ENCODE data around the gene VTI1A.

VTI1A gene

DNA sequence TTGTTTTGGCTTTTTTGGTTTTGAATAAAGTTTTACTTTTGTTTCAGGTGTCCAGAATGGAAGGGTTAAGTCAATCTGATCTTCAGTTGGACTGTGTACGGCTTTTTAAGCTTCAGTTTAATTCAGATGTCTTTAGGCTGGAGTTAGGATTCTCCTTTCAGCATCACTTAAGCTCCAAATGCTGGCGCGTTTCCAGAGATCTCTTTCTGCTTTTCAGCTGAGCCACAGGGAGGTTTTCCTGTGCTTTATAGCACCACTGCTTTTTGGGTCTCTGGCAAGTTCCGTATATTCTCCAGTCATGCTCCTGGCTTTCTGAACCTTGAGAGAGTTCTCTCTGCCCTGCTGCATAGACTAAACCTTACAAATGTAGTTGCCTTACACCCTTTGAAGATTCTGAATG, 60.0 kb downstream of the VTI1A start:
- peak; percentile 16 for DNase-seq (ENCODE audit: low read depth, low spot score)

- DNase-seq (ENCODE audit: low read depth, low spot score): peak; percentile 6
These were observed 61.0 kb downstream of the VTI1A start for GRCh38 chr10:112507988-112508387.

DNA sequence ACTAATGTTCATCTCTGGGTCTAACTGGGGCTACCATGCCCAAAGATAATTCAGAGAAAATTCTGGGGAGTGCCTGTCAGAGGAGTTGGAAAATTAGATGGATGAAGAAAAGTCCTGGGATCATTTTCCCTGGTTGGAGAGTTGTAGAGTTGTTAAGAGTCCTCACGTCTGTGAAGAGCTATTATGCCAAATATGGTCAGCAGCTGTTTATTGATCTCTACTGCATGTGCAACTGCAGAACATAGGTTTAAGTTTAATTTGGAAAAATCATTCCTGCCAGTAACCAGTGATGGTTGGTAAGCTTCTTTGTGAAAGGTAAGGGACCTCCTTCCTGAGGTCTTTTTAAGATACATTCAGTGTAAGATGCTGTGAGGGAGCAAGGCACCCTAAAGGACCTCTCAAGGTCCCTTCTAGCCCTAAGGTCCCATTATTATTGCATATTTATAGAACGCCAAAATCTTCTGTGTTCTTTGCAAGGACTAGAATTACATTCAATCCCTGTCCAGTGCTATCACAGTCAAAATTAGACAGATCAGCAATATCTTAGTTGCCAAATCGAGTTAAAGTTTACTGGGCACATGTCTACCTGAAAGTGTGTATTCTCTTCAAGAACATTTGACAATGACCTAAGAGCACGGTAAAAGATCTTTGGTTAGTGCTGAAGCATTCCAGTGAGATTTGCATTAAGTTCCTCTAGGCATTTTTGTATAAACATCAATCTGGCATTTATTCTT, 62.7 kb downstream of the VTI1A start:
- no peak for DNase-seq (ENCODE audit: low read depth, low spot score)

DNA sequence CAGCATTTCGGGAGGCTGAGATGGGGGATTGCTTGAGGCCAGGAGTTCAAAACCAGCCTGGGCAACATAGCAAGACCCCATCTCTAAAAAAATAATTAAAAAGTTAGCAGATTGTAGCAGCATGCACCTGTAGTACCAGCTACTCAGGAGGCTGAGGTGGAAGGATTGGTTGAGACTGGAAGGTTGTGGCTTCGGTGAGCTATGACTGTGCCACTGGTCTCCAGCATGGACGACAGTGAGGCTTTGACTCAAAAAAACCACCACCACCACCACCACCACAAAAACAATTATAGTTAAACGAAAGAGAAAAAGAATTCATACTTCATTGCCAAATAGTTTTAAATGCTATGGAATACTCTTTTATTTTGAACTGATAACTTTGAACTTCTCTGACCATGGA, 63.4 kb downstream of the VTI1A start:
- DNase-seq (ENCODE audit: low read depth, low spot score): no peak

GRCh38 chr10:112512294-112512693, 65.3 kb downstream of the VTI1A start:
- no peak for DNase-seq (ENCODE audit: low read depth, low spot score)

DNA sequence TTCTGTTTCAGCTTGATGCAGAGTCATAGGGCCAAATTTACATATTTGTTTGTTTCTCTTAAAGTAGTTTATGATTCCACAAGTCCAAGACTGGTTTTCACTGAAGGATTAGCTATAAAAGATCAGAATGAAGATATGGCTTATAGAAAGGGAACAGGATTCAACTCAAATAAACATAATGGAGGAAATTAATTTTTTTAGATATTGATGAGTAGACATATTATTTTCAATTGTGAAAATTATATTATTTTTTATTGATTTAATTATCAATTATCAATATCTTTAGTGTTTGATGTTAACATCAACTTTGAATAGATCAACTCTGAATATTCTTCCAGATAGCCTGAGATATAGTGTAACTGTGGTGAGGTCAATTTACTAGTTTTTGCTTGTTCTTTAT, 68.1 kb downstream of the VTI1A start:
- DNase-seq (ENCODE audit: low read depth, low spot score): no peak

GRCh38 chr10:112515852-112516251, 68.8 kb downstream of the VTI1A start:
- no peak for DNase-seq (ENCODE audit: low read depth, low spot score)

GRCh38 chr10:112517451-112517862, 70.4 kb downstream of the VTI1A start:
- peak; percentile 16 for DNase-seq (ENCODE audit: low read depth, low spot score)

- no peak for DNase-seq (ENCODE audit: low read depth, low spot score)
These were observed 72.2 kb downstream of the VTI1A start for GRCh38 chr10:112519133-112519761.

- DNase-seq (ENCODE audit: low read depth, low spot score): no peak
These were observed 73.9 kb downstream of the VTI1A start for GRCh38 chr10:112520914-112521313.

GRCh38 chr10:112524641-112525040, 77.6 kb downstream of the VTI1A start:
- DNase-seq (ENCODE audit: low read depth, low spot score): peak; percentile 10

GRCh38 chr10:112525200-112525599, 78.2 kb downstream of the VTI1A start:
- peak; percentile 10 for DNase-seq (ENCODE audit: low read depth, low spot score)

DNA sequence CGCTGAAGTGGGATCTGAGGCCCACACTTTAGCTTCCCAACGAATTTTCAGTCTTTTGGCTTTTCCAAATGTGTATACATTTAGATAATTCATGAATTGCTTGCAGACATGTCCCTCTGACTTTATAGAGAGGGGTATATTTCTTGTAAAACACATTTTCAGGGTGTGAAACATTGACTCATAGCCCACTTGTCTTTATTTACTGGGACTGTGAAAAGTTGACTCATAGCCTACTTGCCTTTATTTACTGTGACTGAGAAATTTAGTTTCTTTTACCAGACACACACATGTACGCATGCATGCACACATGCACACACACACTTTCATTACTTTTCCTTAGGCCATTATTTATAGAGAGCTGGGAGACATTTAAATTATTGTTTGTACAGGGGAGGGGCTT, 79.1 kb downstream of the VTI1A start:
- peak; percentile 49 for DNase-seq (ENCODE audit: low read depth, low spot score)

- DNase-seq (ENCODE audit: low read depth, low spot score): peak; percentile 41
These were observed 79.9 kb downstream of the VTI1A start for GRCh38 chr10:112526906-112527305.

GRCh38 chr10:112528235-112528634, 81.2 kb downstream of the VTI1A start:
- DNase-seq (ENCODE audit: low read depth, low spot score): no peak

DNA sequence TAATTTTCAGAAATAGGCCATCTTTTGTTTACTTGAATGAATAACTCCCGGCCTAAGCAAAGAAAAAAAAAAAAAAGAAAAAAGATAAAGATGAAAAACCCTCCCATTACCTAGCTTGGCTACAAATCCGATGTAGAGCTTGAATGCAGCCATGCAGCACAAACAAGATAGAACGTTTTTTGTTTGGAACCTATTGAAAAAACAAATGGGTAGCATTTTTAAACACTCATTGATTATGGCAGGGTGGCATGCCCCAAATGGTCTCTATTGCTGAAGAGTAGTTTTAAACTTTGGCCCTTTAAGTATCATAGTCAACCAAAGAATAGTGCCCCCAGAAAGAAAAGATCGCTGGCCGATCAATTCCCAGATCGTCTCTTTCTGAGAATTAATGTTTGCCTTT, 84.4 kb downstream of the VTI1A start:
- DNase-seq (ENCODE audit: low read depth, low spot score): no peak

GRCh38 chr10:112532189-112532588, 85.2 kb downstream of the VTI1A start:
- DNase-seq (ENCODE audit: low read depth, low spot score): peak; percentile 16

DNA sequence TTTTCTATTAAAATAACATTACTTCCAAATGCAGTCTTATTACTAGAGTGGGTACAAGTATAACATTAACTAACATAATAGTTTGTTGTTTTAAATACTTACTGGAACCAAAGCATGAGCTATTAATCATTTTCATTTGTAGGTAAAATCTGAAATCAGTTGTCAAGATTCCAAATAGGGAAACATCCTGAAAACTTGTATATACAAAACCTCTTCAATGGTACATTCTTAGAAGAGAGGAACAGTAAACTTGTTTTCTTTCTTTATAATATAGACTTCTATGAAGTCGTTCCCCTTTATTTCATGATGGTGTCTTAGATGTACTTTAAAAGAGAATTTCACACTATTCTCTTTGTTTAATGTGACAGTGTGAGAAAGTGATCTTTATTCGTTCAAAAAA, 85.9 kb downstream of the VTI1A start:
- no peak for DNase-seq (ENCODE audit: low read depth, low spot score)

DNA sequence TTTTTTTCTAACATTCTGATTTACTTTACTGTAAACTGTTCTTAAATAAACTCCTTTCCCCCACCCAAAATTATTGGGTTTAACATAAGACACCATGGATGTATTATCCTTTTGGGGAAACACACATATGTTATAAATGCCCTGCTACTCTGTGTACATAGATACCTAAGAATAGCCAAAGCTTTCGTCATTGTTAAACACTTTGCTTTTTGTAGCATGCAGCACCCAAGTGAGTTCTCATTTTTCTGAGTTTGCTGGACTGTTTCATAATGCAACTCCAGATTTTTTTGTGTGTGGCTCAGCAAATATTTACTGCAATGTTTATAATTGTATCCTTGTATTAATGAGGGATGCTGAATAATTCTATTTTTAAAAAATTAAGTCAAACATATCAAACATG, 86.9 kb downstream of the VTI1A start:
- no peak for DNase-seq (ENCODE audit: low read depth, low spot score)

DNA sequence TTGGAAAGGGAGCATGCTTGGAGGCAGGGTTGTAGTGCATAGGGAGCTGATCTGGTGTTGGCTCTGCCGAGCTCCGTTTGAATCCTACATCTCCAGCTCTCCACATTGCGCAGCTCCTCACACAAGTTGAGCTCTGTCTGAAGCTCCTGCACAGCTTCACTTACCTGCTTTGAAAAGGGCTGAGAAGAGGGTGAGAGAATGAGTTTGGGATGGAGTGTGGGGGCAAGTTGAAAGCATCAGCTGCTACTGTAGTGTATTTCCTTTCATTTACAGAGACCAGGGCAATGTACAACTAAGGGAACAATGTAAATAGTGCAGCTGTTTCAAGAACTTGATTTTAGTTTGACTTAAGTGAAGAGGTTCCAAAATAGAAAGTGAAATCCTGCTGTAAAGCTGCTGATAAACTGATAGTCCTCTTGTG, 88.5 kb downstream of the VTI1A start:
- no peak for DNase-seq (ENCODE audit: low read depth, low spot score)

GRCh38 chr10:112536663-112537062, 89.6 kb downstream of the VTI1A start:
- DNase-seq (ENCODE audit: low read depth, low spot score): no peak

GRCh38 chr10:112538168-112538567, 91.2 kb downstream of the VTI1A start:
- no peak for DNase-seq (ENCODE audit: low read depth, low spot score)

DNA sequence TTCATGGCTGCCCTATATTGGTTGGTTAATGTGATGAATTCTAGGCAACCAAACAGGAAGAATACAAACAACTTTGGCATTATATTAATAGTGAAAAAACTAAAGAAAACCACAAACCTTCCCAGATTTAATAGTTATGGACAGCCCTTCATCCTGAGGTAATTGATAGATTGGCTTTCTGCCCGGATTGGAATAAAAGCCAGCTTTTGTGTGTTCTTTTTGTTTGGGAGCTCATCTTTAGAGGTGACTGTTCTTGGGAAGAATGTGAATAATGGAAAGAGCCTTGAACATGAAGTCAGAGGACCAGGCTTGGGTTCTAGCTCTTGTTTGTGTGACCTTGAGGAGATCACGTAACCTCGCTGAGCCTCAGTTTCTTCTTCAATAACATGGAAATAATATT, 92.3 kb downstream of the VTI1A start:
- no peak for DNase-seq (ENCODE audit: low read depth, low spot score)

Data from astrocyte of the hippocampus (primary cell).